GM18526 (cell line): ENCODE results near the gene DYNC1H1.

Source experiments
- POLR2A ChIP-seq: IDR thresholded peaks from 3 replicates; pipeline ENCODE4 v1.6.1; 2011; ENCODE audit not compliant: insufficient read length; ENCODE audit errors: extremely low read depth

The DYNC1H1 gene

GRCh38 chr14:101964297-101965180 is at the start of gene DYNC1H1:
Gene DYNC1H1, plus strand, starts transcription at chr14:101964573. Its CDS starts 119 bp downstream, at chr14:101964692.
- TF ChIP-seq POLR2A: peak; percentile 97

- TF ChIP-seq POLR2A: no peak
These were observed 48.2 kb upstream of the DYNC1H1 start for GRCh38 chr14:101915871-101916815.

- no peak for TF ChIP-seq POLR2A
These were observed 47.5 kb upstream of the DYNC1H1 start for GRCh38 chr14:101916816-101917412.

GRCh38 chr14:101917413-101918017 is 46.9 kb upstream of the DYNC1H1 start:
- no peak for TF ChIP-seq POLR2A

GRCh38 chr14:101918065-101918989 is 46.0 kb upstream of the DYNC1H1 start:
- no peak for TF ChIP-seq POLR2A

- no peak for TF ChIP-seq POLR2A
These were observed 44.1 kb upstream of the DYNC1H1 start for GRCh38 chr14:101920271-101920670.

- no peak for TF ChIP-seq POLR2A
These were observed 41.5 kb upstream of the DYNC1H1 start for GRCh38 chr14:101922866-101923265.

- no peak for TF ChIP-seq POLR2A
These were observed 39.2 kb upstream of the DYNC1H1 start for GRCh38 chr14:101925152-101925551.

- TF ChIP-seq POLR2A: no peak
These were observed 38.3 kb upstream of the DYNC1H1 start for GRCh38 chr14:101926085-101926484.

GRCh38 chr14:101926620-101927019 is 37.8 kb upstream of the DYNC1H1 start:
- TF ChIP-seq POLR2A: no peak

GRCh38 chr14:101927859-101928258 is 36.5 kb upstream of the DYNC1H1 start:
- TF ChIP-seq POLR2A: no peak

- TF ChIP-seq POLR2A: no peak
These were observed 35.9 kb upstream of the DYNC1H1 start for GRCh38 chr14:101928415-101928841.

GRCh38 chr14:101929096-101929495 is 35.3 kb upstream of the DYNC1H1 start:
- no peak for TF ChIP-seq POLR2A

GRCh38 chr14:101929946-101930345 is 34.4 kb upstream of the DYNC1H1 start:
- no peak for TF ChIP-seq POLR2A
